Measurements from ENCODE around the gene PLCB4.

- no peak for TF ChIP-seq POLR2AphosphoS5 (IDR thresholded peaks at IDR 0.05; ENCODE audit: low read depth, low read length)
- TF ChIP-seq TAF1 (IDR thresholded peaks at IDR 0.05; ENCODE audit: borderline replicate concordance, low read depth, low read length) = no peak
- TF ChIP-seq POLR2A (IDR thresholded peaks at IDR 0.05; ENCODE audit: low read depth, low read length) = no peak
Measured at GRCh38 chr20:9301129-9302090, 232.5 kb downstream of the PLCB4 start.
